BE2C (cell line): ENCODE results near the gene FAM234A.

Experiments used
- DNase-seq: peaks from one replicate; pipeline ENCODE4 v3.0.0-alpha.2; 2020
- H3K27me3 ChIP-seq: fragments of 250-450 bp; sonication (Bioruptor Pico); 2 replicates; pipeline ENCODE4 v1.5.1; 2020; ENCODE audit warnings: mild to moderate bottlenecking
- H3K36me3 ChIP-seq: fragments of 250-450 bp; sonication (Bioruptor Pico); 2 replicates; pipeline ENCODE4 v1.5.1; 2020; ENCODE audit warnings: mild to moderate bottlenecking
- H3K4me1 ChIP-seq: fragments of 250-450 bp; sonication (Bioruptor Pico); 2 replicates; pipeline ENCODE4 v1.5.1; 2020
- H3K4me3 ChIP-seq: 2 replicates; pipeline ENCODE4 v1.5.1; 2011; ENCODE audit warnings: low read depth, low read length
- H3K9me3 ChIP-seq: fragments of 250-450 bp; sonication (Bioruptor Pico); 2 replicates; pipeline ENCODE4 v1.5.1; 2020
- TF ChIP-seq, protein P1 (sequence below): IDR thresholded peaks from 2 replicates; pipeline ENCODE4 v1.5.1; 2012; ENCODE audit warnings: mild to moderate bottlenecking, low read depth, low read length

Gene FAM234A

DNA sequence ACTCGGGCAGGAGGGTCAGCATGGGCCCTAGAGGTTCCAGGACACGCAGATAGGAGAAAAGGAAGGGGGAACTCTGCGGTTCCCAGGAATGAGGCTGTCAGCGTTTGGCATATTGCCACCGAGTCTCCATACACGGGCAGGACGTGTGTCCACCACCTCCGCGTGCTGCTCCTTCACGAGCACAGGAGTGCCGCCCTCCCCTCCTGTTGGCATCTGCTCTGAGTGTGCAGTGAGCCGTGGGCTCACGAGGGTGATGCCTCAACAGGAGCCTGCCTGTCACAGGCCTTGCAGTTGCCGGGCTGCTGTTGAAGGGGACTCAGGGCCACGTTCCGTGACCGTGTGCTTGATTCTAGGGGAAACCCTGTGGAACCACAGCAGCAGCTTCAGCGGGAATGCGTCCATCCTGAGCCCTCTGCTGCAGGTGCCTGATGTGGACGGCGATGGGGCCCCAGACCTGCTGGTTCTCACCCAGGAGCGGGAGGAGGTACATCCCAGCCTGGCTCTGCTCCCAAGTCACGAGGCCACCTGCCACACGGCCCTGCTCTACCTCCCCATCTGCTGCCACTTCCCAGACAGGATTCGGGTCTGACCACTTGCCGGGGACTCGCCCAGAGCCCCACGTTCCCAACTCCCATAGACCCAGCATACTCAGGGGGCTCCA, 26.5 kb downstream of the FAM234A start:
- Histone ChIP-seq H3K4me3 (no peak overlapping the region), H3K36me3 (peaks cover 10% of the 10 kb centered on the region; the same call in 1 of the 2 replicates), H3K27me3 (no peaks in the 10 kb centered on the region), H3K4me1 (no peaks in the 10 kb centered on the region), H3K9me3 (no peaks in the 10 kb centered on the region)
- TF ChIP-seq, protein P1, sequence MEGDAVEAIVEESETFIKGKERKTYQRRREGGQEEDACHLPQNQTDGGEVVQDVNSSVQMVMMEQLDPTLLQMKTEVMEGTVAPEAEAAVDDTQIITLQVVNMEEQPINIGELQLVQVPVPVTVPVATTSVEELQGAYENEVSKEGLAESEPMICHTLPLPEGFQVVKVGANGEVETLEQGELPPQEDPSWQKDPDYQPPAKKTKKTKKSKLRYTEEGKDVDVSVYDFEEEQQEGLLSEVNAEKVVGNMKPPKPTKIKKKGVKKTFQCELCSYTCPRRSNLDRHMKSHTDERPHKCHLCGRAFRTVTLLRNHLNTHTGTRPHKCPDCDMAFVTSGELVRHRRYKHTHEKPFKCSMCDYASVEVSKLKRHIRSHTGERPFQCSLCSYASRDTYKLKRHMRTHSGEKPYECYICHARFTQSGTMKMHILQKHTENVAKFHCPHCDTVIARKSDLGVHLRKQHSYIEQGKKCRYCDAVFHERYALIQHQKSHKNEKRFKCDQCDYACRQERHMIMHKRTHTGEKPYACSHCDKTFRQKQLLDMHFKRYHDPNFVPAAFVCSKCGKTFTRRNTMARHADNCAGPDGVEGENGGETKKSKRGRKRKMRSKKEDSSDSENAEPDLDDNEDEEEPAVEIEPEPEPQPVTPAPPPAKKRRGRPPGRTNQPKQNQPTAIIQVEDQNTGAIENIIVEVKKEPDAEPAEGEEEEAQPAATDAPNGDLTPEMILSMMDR: no peak
- no peak for DNase-seq

DNA sequence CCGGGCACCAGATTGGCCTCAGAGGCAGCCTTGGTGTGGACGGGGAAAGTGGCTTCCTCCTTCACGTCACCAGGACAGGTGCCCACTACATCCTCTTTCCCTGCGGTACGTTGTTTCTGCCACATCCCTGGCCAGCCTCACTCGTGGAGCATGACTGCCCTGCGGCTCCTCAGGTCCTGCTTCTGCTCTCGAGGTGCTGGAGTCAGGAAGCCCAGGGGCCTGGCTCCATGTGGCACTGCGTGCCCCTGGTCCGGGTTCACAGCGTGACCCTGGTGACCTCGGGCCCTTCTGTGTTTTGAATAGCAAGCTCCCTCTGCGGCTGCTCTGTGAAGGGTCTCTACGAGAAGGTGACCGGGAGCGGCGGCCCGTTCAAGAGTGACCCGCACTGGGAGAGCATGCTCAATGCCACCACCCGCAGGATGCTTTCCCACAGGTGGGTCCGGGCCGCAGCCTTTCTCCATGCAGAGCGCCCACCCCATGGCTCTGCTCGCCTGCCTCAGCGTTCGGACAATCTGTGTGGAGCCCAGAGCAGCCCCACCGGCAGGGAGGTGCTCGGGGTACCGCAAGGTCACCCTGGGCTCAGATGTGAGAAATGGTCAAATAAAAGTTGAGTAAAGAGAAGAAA, 27.6 kb downstream of the FAM234A start:
- no peak for DNase-seq
- no peaks in the 10 kb centered on the region for H3K4me1 ChIP-seq
- H3K27me3 ChIP-seq: no peaks in the 10 kb centered on the region
- no peak overlapping the region for H3K4me3 ChIP-seq
- no peaks in the 10 kb centered on the region for H3K9me3 ChIP-seq
- TF ChIP-seq, protein P1: no peak
- peaks cover 8% of the 10 kb centered on the region; the same call in 1 of the 2 replicates for H3K36me3 ChIP-seq

DNA sequence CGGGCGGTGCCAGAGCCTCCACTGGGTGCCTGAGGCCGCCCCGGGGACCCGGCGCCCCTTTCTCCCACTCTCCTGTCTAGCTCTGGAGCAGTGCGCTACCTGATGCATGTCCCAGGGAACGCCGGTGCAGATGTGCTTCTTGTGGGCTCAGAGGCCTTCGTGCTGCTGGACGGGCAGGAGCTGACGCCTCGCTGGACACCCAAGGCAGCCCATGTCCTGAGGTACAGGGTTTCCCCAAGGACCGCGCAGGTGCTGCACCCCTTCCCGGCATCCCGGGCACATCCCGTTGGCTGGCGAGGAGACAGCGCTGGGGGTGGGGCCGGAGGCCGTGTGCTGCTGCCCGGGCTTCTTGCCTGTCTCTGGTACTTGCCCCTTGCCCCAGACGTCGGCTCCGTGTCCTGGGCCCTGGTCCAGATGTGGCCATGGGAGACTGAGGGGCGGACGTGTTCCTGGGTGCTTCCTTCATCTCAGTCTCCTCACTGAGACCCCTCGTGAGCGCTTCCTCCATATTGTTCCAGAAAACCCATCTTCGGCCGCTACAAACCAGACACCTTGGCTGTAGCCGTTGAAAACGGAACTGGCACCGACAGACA, 28.7 kb downstream of the FAM234A start:
- peaks cover 8% of the 10 kb centered on the region; the same call in 1 of the 2 replicates for H3K36me3 ChIP-seq
- TF ChIP-seq, protein P1: no peak
- H3K4me1 ChIP-seq: no peaks in the 10 kb centered on the region

DNA sequence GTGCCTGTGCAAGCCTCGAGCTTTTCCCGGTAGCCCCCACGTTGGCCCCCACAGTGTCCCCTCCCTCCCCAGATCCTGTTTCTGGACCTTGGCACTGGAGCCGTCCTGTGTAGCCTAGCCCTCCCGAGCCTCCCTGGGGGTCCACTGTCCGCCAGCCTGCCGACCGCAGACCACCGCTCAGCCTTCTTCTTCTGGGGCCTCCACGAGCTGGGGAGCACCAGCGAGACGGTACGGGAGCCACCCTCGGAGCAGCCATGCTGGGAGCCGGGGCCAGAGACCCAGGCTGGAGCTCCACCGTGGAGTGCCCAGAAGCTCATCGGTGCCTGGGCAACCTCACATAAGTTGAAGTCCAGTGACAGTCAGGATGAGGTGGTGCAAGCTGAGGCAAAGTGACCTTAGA, 29.3 kb downstream of the FAM234A start:
- Histone ChIP-seq H3K27me3 (no peaks in the 10 kb centered on the region), H3K4me1 (no peaks in the 10 kb centered on the region), H3K36me3 (peaks cover 8% of the 10 kb centered on the region; the same call in 1 of the 2 replicates), H3K4me3 (no peak overlapping the region), H3K9me3 (no peaks in the 10 kb centered on the region)
- no peak for DNase-seq
- TF ChIP-seq, protein P1: no peak

More for the DNA sequence above, 28.7 kb downstream of the FAM234A start:
- no peak overlapping the region for H3K4me3 ChIP-seq
- DNase-seq: no peak
- H3K9me3 ChIP-seq: no peaks in the 10 kb centered on the region
- no peaks in the 10 kb centered on the region for H3K27me3 ChIP-seq

DNA sequence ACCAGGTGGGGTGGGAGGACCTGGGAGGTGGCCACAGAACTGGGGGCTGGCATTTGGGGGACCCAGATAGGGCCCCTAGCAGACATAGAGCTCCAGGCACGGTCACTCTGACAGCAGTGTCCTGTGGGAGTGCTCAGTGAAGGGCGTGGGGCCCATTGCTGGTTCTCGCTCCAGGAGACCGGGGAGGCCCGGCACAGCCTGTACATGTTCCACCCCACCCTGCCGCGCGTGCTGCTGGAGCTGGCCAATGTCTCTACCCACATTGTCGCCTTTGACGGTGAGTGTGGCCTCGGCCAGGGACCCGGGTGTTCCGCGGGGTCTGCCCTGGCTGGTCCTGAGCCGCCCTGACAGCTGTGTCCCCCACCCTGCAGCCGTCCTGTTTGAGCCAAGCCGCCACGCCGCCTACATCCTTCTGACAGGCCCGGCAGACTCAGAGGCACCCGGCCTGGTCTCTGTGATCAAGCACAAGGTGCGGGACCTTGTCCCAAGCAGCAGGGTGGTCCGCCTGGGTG, 29.9 kb downstream of the FAM234A start:
- no peak for DNase-seq
- peaks cover 8% of the 10 kb centered on the region; the same call in 1 of the 2 replicates for H3K36me3 ChIP-seq
- H3K27me3 ChIP-seq: no peaks in the 10 kb centered on the region
- H3K4me1 ChIP-seq: no peaks in the 10 kb centered on the region
- no peaks in the 10 kb centered on the region for H3K9me3 ChIP-seq
- no peak overlapping the region for H3K4me3 ChIP-seq
- TF ChIP-seq, protein P1: no peak
